GM21576 (cell line): ENCODE results near the gene UBQLN1.
"Not testable (repeated sequence)": the region's sequence is repeated elsewhere in the genome, so short reads cannot be mapped to it uniquely, and the experiment has no call there.

Experiments
- ATAC-seq: cut with Tn5 transposase; IDR thresholded peaks from one replicate; pipeline ENCODE4 v1.9.1; 2021; ENCODE audit warnings: mild to moderate bottlenecking, moderate library complexity; ENCODE audit not compliant: unreplicated experiment

The UBQLN1 gene

GRCh38 chr9:83707768-83708514 lies at the start of gene UBQLN1:
TSS of gene UBQLN1 (minus strand) at chr9:83707958. CDS start at chr9:83707679, 279 bp downstream.
- ATAC-seq = peak; percentile 69

DNA sequence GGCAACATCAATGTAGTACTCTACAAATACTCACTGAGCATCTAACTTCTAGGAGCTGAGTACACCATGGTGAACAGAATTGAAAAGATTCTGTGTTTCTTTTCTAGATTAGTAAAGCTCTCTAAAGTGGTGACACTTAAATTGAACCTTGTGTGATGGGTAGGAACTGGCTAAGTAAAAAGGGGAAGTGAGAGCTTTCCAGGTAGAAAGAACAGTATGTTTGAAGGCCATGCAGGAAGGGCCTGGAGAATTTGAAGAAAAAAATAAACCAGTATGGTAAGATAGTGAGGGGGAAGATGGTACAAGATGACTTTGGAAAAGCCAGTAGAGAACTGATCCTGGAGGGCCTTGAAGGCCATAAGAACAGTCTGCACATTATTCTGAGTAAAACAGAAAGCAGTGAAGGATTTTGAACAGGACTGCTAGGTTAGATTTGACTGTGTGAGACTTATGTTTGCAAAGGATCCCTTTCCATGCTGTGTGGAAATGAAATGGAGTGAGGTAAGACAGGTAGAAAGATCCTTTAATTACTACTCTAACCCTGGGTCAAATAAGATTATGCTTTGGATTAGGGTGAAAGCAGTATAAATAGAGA lies 46.7 kb upstream of the UBQLN1 start:
- peak; percentile 84 for ATAC-seq

GRCh38 chr9:83749706-83750105 lies 41.9 kb upstream of the UBQLN1 start:
- no peak for ATAC-seq

DNA sequence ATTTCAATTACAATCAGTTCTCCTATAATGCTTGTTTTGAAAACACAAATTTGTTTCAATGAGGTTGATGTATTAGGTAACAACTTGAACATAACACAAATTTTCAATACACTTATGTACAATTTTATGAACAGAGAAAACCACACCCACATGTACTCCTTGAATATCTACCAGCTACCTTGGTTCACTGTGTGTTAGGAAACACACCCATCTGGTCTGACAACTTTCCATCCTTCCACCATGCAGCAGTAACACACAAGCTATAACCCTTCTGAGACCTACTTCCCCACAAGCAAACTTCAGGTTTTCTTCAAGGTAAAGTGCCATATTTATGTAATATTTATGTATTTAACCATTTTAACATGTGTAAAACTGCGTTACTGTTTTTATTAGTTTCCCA lies 36.4 kb upstream of the UBQLN1 start:
- ATAC-seq = no peak

DNA sequence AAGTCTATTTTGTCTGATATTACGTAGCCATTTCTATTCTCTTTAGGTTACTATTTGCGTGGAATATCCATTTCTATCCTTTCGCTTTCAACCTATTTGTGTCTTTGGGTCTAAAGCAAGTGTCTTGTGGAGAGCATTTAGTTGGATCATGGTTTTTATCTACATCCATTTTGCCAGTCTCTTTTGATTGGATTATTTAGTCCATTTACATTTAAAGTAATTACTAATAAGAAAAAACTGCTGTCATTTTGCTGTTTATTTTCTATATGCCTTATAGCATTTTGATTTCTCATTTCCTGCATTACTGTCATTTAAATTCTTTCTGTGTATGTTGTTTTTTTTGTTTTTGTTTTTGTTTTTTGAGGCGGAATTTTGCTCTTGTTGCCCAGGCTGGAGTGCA lies 26.0 kb upstream of the UBQLN1 start:
- no peak for ATAC-seq

- not testable (repeated sequence) for ATAC-seq
Measured at GRCh38 chr9:83728591-83729368, 21.0 kb upstream of the UBQLN1 start.

DNA sequence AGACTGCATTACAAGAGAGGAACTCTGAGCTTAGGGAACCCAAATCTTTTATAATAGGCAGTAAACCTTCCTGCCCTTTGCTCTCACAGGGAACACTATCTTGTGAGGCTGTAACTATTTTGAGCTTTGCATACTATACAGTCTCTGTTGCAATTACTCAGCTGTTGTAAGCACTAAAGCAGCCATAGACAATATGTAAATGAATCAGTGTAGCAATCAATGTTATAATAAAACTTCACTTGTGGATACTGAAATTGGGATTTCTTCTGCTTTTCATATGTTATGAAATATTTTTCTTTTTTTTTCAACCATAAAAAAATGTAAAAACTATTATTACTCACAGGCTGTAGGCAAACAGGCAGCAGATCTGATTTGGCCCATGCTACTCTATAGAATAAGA lies 16.7 kb upstream of the UBQLN1 start:
- ATAC-seq = no peak

DNA sequence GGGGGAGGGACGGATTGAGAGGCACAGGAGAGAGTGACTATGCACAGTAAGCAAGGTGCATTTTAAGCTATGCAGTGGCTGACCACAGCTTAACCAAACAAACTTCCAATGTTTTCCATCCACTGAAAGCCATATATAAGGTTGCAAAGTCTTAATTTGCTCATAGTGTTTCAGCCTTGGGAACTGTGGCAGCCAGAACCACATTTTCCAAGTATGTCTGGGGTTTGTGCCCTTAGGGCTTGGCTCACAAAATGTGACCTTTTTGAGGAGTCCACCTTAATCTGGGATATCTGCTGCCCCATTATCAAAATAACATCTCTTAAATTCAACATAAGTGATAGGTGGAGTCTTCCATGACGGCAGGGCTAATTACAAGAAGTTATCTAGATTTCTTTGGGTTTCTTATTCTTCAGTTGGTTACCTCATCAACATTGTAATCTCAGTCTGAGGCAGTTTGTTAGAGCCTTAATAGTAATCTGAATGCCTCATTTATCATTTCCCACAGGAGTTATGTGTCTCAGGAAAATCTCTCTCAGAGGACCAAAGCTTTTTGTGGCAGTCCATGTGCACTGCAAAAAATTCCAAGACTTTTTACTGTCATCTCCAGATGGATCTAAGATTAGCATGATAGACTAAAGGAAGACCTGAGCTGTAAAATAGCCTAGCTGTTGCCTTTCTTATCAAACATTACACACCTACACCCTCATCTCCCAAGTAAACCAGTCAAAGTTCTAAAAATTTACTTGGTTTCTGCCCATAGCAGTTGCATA lies 15.2 kb upstream of the UBQLN1 start:
- ATAC-seq = no peak

GRCh38 chr9:83721509-83721908 lies 13.8 kb upstream of the UBQLN1 start:
- ATAC-seq = no peak

- ATAC-seq = no peak
Measured at GRCh38 chr9:83715794-83716193, 8.0 kb upstream of the UBQLN1 start.

DNA sequence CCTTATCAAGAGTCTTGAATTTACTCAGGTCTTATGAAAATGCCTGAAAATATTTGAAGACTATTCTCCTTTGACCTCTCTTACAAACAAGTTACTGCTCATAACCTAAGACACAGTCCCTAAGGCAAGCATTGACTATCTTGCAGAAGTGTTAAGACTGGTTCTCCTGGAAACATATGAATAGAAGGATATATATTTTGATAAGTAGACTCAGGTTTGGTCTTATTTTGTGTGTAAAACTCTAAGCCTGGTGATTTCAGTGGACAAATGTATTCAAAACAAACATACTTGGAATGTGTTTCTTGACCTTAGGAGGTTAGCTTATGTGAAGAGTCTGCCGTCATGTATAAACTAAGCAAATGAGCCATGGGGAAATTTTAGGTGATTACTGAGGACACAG lies 7.5 kb upstream of the UBQLN1 start:
- no peak for ATAC-seq

GRCh38 chr9:83714329-83714728 lies 6.6 kb upstream of the UBQLN1 start:
- no peak for ATAC-seq

GRCh38 chr9:83708515-83709158 lies 879 bp upstream of the UBQLN1 start:
- ATAC-seq = peak; percentile 64

DNA sequence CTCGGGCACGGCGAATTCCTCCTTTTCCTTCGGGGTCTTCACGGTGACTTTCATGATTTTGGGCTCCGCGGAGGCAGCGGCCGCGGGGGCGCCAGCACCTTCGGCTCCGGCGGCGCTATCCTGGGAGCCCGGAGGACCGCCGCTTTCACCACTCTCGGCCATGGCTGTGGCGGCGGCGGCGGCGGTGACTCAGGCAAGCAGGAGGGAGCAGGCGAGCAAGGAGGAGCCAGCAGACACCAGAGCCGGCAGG lies 315 bp downstream of the UBQLN1 start:
- ATAC-seq = peak; percentile 43

DNA sequence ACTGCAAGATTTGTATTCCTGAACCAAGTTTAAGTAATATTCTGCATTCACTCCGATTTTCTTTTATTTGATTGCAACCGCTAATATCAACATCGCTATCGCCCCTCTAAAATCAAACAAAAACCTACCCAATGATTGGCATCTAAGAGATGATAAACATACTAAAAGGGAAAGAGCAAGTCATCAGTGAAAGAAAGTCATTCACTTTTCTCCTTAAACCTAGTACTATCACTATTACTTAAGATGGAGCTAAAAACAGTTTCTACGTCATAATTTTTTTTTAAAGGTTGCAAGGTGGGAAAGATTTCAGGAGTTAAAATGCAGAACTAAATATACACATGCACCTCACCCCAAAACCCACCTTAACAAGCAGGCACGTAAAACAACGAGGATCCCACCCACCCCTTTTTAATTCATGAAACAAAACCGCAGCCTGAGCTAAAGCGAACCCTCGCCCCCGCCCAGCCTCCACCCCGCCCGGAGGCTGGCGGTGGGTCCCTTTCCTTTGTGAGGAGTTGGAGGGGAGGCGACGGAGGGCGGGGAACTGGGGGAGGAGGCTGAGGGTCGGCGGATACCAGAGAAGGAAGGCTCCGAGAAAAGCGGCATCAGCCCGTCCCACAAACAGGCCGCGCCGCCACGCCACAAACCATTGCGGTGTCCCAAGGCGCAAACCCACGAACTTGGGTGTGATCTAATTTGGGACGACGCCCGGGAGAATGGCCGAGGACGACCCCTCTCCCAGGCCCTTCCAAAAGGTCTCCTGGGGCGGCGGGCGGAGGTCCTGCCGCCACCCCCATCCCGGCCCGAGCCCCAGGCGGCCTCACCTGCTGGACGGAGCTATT lies 861 bp downstream of the UBQLN1 start:
- peak; percentile 3 for ATAC-seq

DNA sequence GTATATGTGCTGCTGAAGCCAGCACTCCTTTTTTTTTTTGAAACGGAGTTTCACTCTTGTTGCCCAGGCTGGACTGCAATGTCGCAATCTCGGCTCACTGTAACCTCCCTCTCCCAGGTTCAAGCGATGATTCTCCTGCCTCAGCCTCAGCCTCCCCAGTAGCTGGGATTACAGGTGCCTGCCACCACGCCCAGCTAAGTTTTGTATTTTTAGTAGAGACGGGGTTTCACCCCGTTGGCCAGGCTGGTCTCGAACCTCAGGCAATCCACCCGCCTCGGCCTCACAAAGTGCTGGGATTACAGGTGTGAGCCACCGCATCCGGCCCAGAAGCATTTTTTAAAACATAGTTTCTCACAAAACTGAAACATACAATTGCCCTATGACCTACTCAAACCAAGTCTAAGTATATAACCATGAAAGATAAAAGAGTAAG lies 2.5 kb downstream of the UBQLN1 start:
- ATAC-seq = not testable (repeated sequence)

DNA sequence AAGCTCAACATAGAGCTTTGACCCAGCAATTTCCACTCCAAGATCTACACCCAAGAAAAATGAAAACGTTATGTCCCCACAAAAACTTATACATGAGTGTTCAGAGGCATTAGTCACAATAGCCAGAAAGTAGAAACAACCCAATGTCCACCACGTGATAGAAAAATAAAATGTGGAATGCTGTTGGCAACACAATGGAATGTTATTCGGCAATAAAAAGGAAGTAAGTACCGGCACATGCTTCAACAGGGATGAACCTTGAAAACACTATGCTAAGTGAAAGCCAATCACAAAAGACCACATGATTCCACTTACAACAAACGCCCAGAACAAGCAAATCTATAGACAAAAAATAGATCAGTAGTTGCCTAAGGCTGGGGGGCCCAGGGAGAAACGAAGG lies 6.0 kb downstream of the UBQLN1 start:
- ATAC-seq = no peak

DNA sequence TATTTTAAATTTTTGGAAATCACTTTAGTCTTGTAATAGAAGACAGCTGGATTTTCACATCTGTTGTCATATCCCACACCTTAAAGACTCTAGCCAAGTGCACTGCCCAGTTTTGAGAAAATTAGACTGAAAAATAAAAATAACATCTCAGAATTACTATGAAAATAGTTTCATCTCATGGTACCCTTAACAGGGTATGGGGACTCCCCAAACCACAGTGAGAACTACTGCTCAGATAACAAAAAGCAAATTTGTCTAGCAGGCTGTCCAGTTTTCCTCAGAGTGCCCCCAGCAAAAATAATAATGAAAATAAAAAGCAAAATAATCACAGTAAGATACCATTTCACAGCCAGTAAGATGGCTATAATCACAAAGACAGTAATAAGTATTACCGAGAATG lies 6.5 kb downstream of the UBQLN1 start:
- no peak for ATAC-seq

GRCh38 chr9:83699615-83700014 lies 8.1 kb downstream of the UBQLN1 start:
- ATAC-seq = peak; percentile 50

- ATAC-seq = peak; percentile 30
Measured at GRCh38 chr9:83698976-83699585, 8.7 kb downstream of the UBQLN1 start.
